CD14-positive monocyte (primary cell): Measurements from ENCODE around the gene NUAK1. TPM values are rescaled to one million over a fixed set of nuclear protein-coding genes. Genes with fewer than 3 reads are reported as not detected.

Source experiments
- DNase-seq, 3 donors: peaks; one replicate each; pipeline ENCODE4 v3.0.0-alpha.2; 2011 to 2022
- H2AFZ ChIP-seq: 2 replicates; pipeline ENCODE4 v1.6.0; 2012; ENCODE audit warnings: mild to moderate bottlenecking, low read depth, low read length, inconsistent platforms; ENCODE audit not compliant: insufficient read depth, poor library complexity, severe bottlenecking
- H3K27ac ChIP-seq, 2 donors: 1 replicate in 1 of 2; 2 replicates in 1 of 2; pipeline ENCODE4 v1.5.1; 2012 to 2013; ENCODE audit warnings: low read length in 2 of 2, control low read depth in 1 of 2, inconsistent platforms in 1 of 2, low read depth in 1 of 2, mild to moderate bottlenecking in 1 of 2
- H3K27me3 ChIP-seq, 2 donors: one replicate each; pipeline versions ENCODE4 v1.6.0 to v1.6.1; 2011 to 2013; ENCODE audit warnings: low read length in 2 of 2; ENCODE audit not compliant: control insufficient read depth in 2 of 2, insufficient read depth in 2 of 2
- H3K36me3 ChIP-seq, 2 donors: replicated peaks in 1 of 2; 1 replicate in 1 of 2; 2 replicates in 1 of 2; pipeline versions ENCODE4 v1.5.1 to v1.6.1; 2012 to 2013; ENCODE audit warnings: low read length in 2 of 2, control low read depth in 1 of 2, inconsistent platforms in 1 of 2, mild to moderate bottlenecking in 1 of 2; ENCODE audit not compliant: insufficient read depth in 2 of 2, control insufficient read depth in 1 of 2
- H3K4me1 ChIP-seq, 2 donors: 1 replicate in 1 of 2; 2 replicates in 1 of 2; pipeline versions ENCODE4 v1.5.1 to v1.6.1; 2012 to 2013; ENCODE audit warnings: low read length in 2 of 2, control low read depth in 1 of 2, inconsistent platforms in 1 of 2, mild to moderate bottlenecking in 1 of 2, moderate library complexity in 1 of 2; ENCODE audit not compliant: insufficient read depth in 2 of 2, control insufficient read depth in 1 of 2
- H3K4me2 ChIP-seq: replicated peaks from 2 replicates; pipeline ENCODE3; 2012; ENCODE audit warnings: low read length, moderate library complexity, mild to moderate bottlenecking; ENCODE audit not compliant: poor library complexity, severe bottlenecking; ENCODE audit errors: extremely low read depth
- H3K4me3 ChIP-seq, 3 experiments: fragments of 200-600 bp in 1 of 3; sonication (generic) in 1 of 3; replicated peaks in 1 of 3; 1 replicate in 2 of 3; 2 replicates in 1 of 3; pipeline ENCODE4 v1.5.1; 2011 to 2013; ENCODE audit warnings: low read length in 3 of 3, mild to moderate bottlenecking in 3 of 3, control low read depth in 2 of 3, low read depth in 2 of 3, inconsistent platforms in 1 of 3, moderate library complexity in 1 of 3
- H3K79me2 ChIP-seq: 2 replicates; pipeline ENCODE4 v1.6.0; 2012; ENCODE audit warnings: mild to moderate bottlenecking, control low read depth, inconsistent platforms, low read length, moderate library complexity; ENCODE audit not compliant: insufficient read depth
- H3K9ac ChIP-seq: 2 replicates; pipeline ENCODE4 v1.6.0; 2017; ENCODE audit warnings: low read length, mild to moderate bottlenecking; ENCODE audit not compliant: insufficient read depth, poor library complexity, severe bottlenecking
- H3K9me3 ChIP-seq, 2 donors: replicated peaks in 1 of 2; 1 replicate in 1 of 2; 2 replicates in 1 of 2; pipeline versions ENCODE4 v1.5.1 to v1.6.1; 2012 to 2013; ENCODE audit warnings: low read length in 2 of 2, control low read depth in 1 of 2; ENCODE audit not compliant: control insufficient read depth in 1 of 2, insufficient read depth in 1 of 2
- H4K20me1 ChIP-seq: 2 replicates; pipeline ENCODE4 v1.6.0; 2012; ENCODE audit warnings: mild to moderate bottlenecking, low read length, control low read depth, moderate library complexity; ENCODE audit not compliant: insufficient read depth
- H3K27ac Mint-ChIP-seq, 7 donors: one replicate each; pipeline ENCODE4 v1.8.0; 2020; ENCODE audit warnings: mild to moderate bottlenecking in 7 of 7, mixed read lengths in 7 of 7, moderate library complexity in 6 of 7, inconsistent platforms in 2 of 7
- H3K27me3 Mint-ChIP-seq, 3 donors: one replicate each; pipeline ENCODE4 v1.8.0; 2021 to 2022; ENCODE audit warnings: low read depth in 3 of 3, mild to moderate bottlenecking in 3 of 3, mixed read lengths in 3 of 3, moderate library complexity in 3 of 3, inconsistent platforms in 1 of 3
- H3K36me3 Mint-ChIP-seq, 2 donors: one replicate each; pipeline ENCODE4 v1.8.0; 2020; ENCODE audit warnings: mixed read lengths in 2 of 2, inconsistent platforms in 1 of 2, mild to moderate bottlenecking in 1 of 2
- H3K4me1 Mint-ChIP-seq: one replicate; pipeline ENCODE4 v1.8.0; 2020; ENCODE audit warnings: mild to moderate bottlenecking, mixed read lengths
- H3K4me3 Mint-ChIP-seq, 2 donors: one replicate each; pipeline ENCODE4 v1.8.0; 2020; ENCODE audit warnings: mild to moderate bottlenecking in 2 of 2, mixed read lengths in 2 of 2, moderate library complexity in 1 of 2
- H3K9me3 Mint-ChIP-seq, 7 donors: one replicate each; pipeline ENCODE4 v1.8.0; 2020 to 2022; ENCODE audit warnings: mixed read lengths in 7 of 7, mild to moderate bottlenecking in 6 of 7, moderate library complexity in 6 of 7, inconsistent platforms in 2 of 7
- CTCF ChIP-seq: fragments of 200-600 bp; IDR thresholded peaks from one replicate; pipeline ENCODE4 v1.8.0; 2022; ENCODE audit warnings: antibody characterized with exemption, mild to moderate bottlenecking
- WGBS: methylation state at CpG from one replicate; pipeline ENCODE4 v1.1.5; 2013; ENCODE audit warnings: missing lambda C conversion rate; ENCODE audit not compliant: insufficient coverage; 5-methylcytosine and 5-hydroxymethylcytosine counted together
- intact Hi-C, 2 donors: fragments of 100-400 bp; cut with micrococcal nuclease; formaldehyde crosslinking; loops; one replicate each; pipeline versions ENCODE4 v1.15.0 to v1.15.1; 2023
- polyA plus RNA-seq, 3 donors: library from polyadenylated mRNA; depleted of rRNA in 1 of 3; unstranded in 2 of 3; stranded (reverse) in 1 of 3; fragments of 300-500 nt in 2 of 3; fragments of >200 nt in 1 of 3; fragmentation: Illumina TruSeq in 2 of 3; gene quantifications; 1 replicate in 2 of 3; 2 replicates in 1 of 3; pipeline ENCODE4 v1.2.3, GENCODE V29; 2012 to 2021

NUAK1 gene
- polyA plus RNA-seq, 3 donors = not detected

DNA sequence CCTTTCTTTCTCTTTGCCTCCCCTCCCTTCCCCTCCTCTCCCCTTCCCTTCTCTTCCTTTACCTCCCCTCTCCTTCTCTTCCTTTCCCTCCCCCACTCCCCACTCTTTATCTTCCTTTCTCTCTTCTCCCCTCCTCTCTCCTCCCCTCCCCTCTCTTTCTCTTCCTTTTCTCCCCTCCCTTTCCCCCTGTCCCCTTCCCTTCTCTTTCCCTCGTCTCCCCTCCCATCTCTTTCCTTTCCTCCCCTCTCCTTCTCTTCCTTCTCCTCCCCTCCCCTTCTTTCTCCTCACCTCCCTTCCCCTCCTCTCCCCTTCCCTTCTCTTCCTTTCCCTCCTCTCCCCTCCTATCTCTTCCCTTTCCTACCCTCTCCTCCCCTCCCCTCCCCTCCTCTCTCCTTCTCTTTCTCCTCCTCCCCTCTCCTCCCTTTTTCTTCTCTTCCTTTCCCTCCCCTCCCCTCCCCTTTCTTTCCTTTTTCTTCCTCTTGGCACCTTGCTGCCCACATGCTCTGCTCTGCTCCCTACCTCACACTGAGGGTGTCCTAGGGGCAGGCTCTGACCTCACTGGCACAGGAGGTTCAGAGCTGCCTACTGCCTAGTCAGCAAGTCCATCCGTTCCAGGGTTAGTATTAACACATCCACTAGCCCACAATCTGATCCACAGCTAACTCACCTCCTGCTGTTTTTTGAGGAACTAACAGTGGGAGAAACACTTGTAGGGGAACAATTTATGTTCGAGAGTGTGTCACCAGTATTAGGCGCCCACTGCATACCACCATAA, 101.0 kb downstream of the NUAK1 start:
- no peak for TF ChIP-seq CTCF
- peaks cover 6 to 18% of the 10 kb centered on the region in 2 donors for H3K9me3 ChIP-seq
- no peaks in the 10 kb centered on the region for H3K27me3 ChIP-seq
- H3K27ac ChIP-seq = no peak overlapping the region
- H2AFZ ChIP-seq = no peak overlapping the region
- intact Hi-C loops = no loop called here
- no peak overlapping the region for H3K4me3 Mint-ChIP-seq
- no peaks in the 10 kb centered on the region for H3K36me3 ChIP-seq
- H3K4me2 ChIP-seq = no peak overlapping the region
- no peaks in the 10 kb centered on the region for H3K79me2 ChIP-seq
- H3K27me3 Mint-ChIP-seq = peaks cover under 1 to 3% (median 2%) of the 10 kb centered on the region in 3 donors
- no peaks in the 10 kb centered on the region for H4K20me1 ChIP-seq
- H3K4me1 ChIP-seq = no peaks in the 10 kb centered on the region
- H3K36me3 Mint-ChIP-seq = no peaks in the 10 kb centered on the region
- no peak overlapping the region for H3K4me3 ChIP-seq
- peaks cover 0 to 22% (median 4%) of the 10 kb centered on the region in 7 donors for H3K9me3 Mint-ChIP-seq
- no peaks in the 10 kb centered on the region for H3K4me1 Mint-ChIP-seq
- H3K9ac ChIP-seq = no peak overlapping the region
- no peak overlapping the region for H3K27ac Mint-ChIP-seq
- DNase-seq = no peak
- WGBS = 82% methylated on average over 1 of the region's 4 CpGs

DNA sequence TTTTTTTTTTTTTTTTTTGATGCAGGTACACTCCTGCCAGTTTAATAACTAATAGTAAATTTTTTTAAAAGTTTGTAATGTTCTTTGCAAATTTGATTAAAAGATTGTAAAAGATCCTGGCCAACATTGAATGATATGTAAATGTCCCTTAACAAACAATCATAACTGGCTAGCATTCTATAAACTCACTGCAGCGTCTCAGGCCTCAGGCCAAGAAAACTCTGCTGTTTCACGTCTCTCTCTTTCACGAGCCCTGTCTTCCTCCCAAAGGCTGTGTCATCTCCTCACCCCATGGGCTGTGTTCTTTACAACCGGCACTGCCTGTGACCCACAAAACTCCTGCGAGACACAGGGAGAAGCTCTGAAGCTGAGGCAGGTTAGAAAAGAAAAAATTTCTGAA, 103.3 kb downstream of the NUAK1 start:
- Histone ChIP-seq H4K20me1 (no peaks in the 10 kb centered on the region), H3K79me2 (no peaks in the 10 kb centered on the region), H3K27me3 (no peaks in the 10 kb centered on the region), H3K4me2 (no peak overlapping the region), H2AFZ (no peak overlapping the region), H3K27ac (no peak overlapping the region), H3K4me1 (no peaks in the 10 kb centered on the region), H3K36me3 (no peaks in the 10 kb centered on the region), H3K4me3 (no peak overlapping the region), H3K9ac (no peak overlapping the region), H3K9me3 (peaks cover 6 to 16% of the 10 kb centered on the region in 2 donors)
- Mint-ChIP-seq H3K4me1 (no peaks in the 10 kb centered on the region), H3K27ac (no peak overlapping the region), H3K4me3 (no peak overlapping the region), H3K27me3 (peaks cover 2 to 4% (median 3%) of the 10 kb centered on the region in 3 donors), H3K9me3 (peaks cover 0 to 17% (median 4%) of the 10 kb centered on the region in 7 donors), H3K36me3 (no peaks in the 10 kb centered on the region)
- WGBS = 100% methylated on average over 3 of the region's 5 CpGs
- intact Hi-C loops = no loop called here
- TF ChIP-seq CTCF = no peak
- no peak for DNase-seq
